WTC11 (cell line): Measurements from ENCODE around the gene SLC13A3. TPM values are rescaled to one million over a fixed set of nuclear protein-coding genes. Genes with fewer than 3 reads are reported as not detected.

Source experiments
- ATAC-seq: fragments of 200-7000 bp; cut with Tn5 transposase; 2 replicates; pipeline ENCODE4 v1.10.0; 2021; ENCODE audit warnings: mild to moderate bottlenecking, moderate library complexity
- CTCF ChIA-PET: fragments of 300-600 bp; sonication (Branson Sonifier 250); formaldehyde crosslinking; loops from one replicate; lab custom pipeline; 2021; ENCODE audit warnings: antibody characterized with exemption; lab: Charles Lee
- POLR2A ChIA-PET: fragments of 350-600 bp; sonication (Branson Sonifier 250); formaldehyde crosslinking; loops from one replicate; lab custom pipeline; 2021; ENCODE audit warnings: antibody characterized with exemption; lab: Charles Lee
- DNase-seq: peaks from one replicate; pipeline ENCODE4 v3.0.0; 2021; ENCODE audit warnings: low spot score
- H3K27ac Mint-ChIP-seq: 2 replicates; pipeline ENCODE4 v1.8.0; 2021; ENCODE audit warnings: mixed read lengths
- H3K27me3 Mint-ChIP-seq: 2 replicates; pipeline ENCODE4 v1.8.0; 2021; ENCODE audit warnings: low read depth, mild to moderate bottlenecking, moderate library complexity, mixed read lengths
- H3K36me3 Mint-ChIP-seq: 2 replicates; pipeline ENCODE4 v1.8.0; 2021; ENCODE audit warnings: mixed read lengths
- H3K4me1 Mint-ChIP-seq: 2 replicates; pipeline ENCODE4 v1.8.0; 2022; ENCODE audit warnings: mixed read lengths
- H3K4me3 Mint-ChIP-seq: 2 replicates; pipeline ENCODE4 v1.8.0; 2021; ENCODE audit warnings: mild to moderate bottlenecking, moderate library complexity, mixed read lengths
- H3K9me3 Mint-ChIP-seq: 2 replicates; pipeline ENCODE4 v1.8.0; 2021; ENCODE audit warnings: mixed read lengths
- ATF2 ChIP-seq: sonication (generic); formaldehyde crosslinking; IDR thresholded peaks from 2 replicates; pipeline ENCODE4 v1.8.1; 2022; ENCODE audit warnings: low read depth, missing genetic modification reagents, borderline replicate concordance
- CTCF ChIP-seq: fragments of 200-600 bp; IDR thresholded peaks from 2 replicates; pipeline ENCODE4 v1.8.0; 2022; ENCODE audit warnings: antibody characterized with exemption
- EMX1 ChIP-seq: fragments of 250-450 bp; sonication (Bioruptor Pico); IDR thresholded peaks from 2 replicates; pipeline ENCODE4 v1.8.0; 2021; ENCODE audit warnings: mild to moderate bottlenecking
- ERG ChIP-seq: fragments of 250-450 bp; sonication (Bioruptor Pico); IDR thresholded peaks from 2 replicates; pipeline ENCODE4 v1.8.0; 2021; ENCODE audit warnings: mild to moderate bottlenecking
- MYBL2 ChIP-seq: sonication (generic); formaldehyde crosslinking; IDR thresholded peaks from 2 replicates; pipeline ENCODE4 v1.8.1; 2023; ENCODE audit warnings: mild to moderate bottlenecking, moderate library complexity, missing genetic modification reagents
- NFYB ChIP-seq: sonication (generic); formaldehyde crosslinking; conservative IDR thresholded peaks from 2 replicates; pipeline ENCODE4 v1.8.0; 2022; ENCODE audit warnings: low read depth, missing genetic modification reagents
- PREB ChIP-seq: sonication (generic); formaldehyde crosslinking; IDR thresholded peaks from 2 replicates; pipeline ENCODE4 v1.8.1; 2022; ENCODE audit warnings: mild to moderate bottlenecking, missing genetic modification reagents, moderate library complexity, borderline replicate concordance
- PRRX2 ChIP-seq: fragments of 250-450 bp; sonication (Bioruptor Pico); IDR thresholded peaks from 2 replicates; pipeline ENCODE4 v1.8.0; 2021; ENCODE audit warnings: mild to moderate bottlenecking
- TP53 ChIP-seq: sonication (generic); formaldehyde crosslinking; IDR thresholded peaks from 2 replicates; pipeline ENCODE4 v1.8.1; 2023; ENCODE audit warnings: mild to moderate bottlenecking, missing genetic modification reagents
- ZBTB43 ChIP-seq: sonication (generic); formaldehyde crosslinking; IDR thresholded peaks from 2 replicates; pipeline ENCODE4 v1.8.1; 2023; ENCODE audit warnings: mild to moderate bottlenecking, missing genetic modification reagents
- ZNF396 ChIP-seq: fragments of 250-450 bp; sonication (Bioruptor Pico); IDR thresholded peaks from 2 replicates; pipeline ENCODE4 v1.8.0; 2021; ENCODE audit warnings: mild to moderate bottlenecking, moderate library complexity, borderline replicate concordance
- ZNF512 ChIP-seq: sonication (generic); formaldehyde crosslinking; IDR thresholded peaks from 2 replicates; pipeline ENCODE4 v1.8.1; 2022; ENCODE audit warnings: missing genetic modification reagents, borderline replicate concordance
- total RNA-seq: library from RNA; stranded (reverse); gene quantifications from 3 replicates; pipeline ENCODE4 v1.2.3, GENCODE V29; 2021

The SLC13A3 gene
- total RNA-seq, 1 experiment from 2014 or later = 10.6 TPM

GRCh38 chr20:46557231-46557956 lies 93.9 kb downstream of the SLC13A3 start:
- ATAC-seq = no peak
- no peak for TF ChIP-seq ZNF512 (CRISPR knock-in tag)
- TF ChIP-seq EMX1 = no peak
- no peak for TF ChIP-seq NFYB (CRISPR knock-in tag)
- H3K27me3 Mint-ChIP-seq = no peaks in the 10 kb centered on the region; the same call in 1 of the 2 replicates
- peaks cover 47% of the 10 kb centered on the region for H3K4me1 Mint-ChIP-seq
- CTCF ChIA-PET = no interaction called here
- H3K9me3 Mint-ChIP-seq = no peaks in the 10 kb centered on the region
- H3K36me3 Mint-ChIP-seq = no peaks in the 10 kb centered on the region
- H3K27ac Mint-ChIP-seq = no peak overlapping the region
- POLR2A ChIA-PET = interaction anchor here (0.6 kb wide), 1 partner anchor 147 kb away, joined by 3 read pairs; no protein-coding TSS in a partner anchor
- no peak for DNase-seq
- no peak overlapping the region for H3K4me3 Mint-ChIP-seq

GRCh38 chr20:46555370-46555956 lies 95.8 kb downstream of the SLC13A3 start:
- Mint-ChIP-seq H3K27me3 (no peaks in the 10 kb centered on the region; the same call in 1 of the 2 replicates), H3K27ac (no peak overlapping the region), H3K9me3 (no peaks in the 10 kb centered on the region), H3K36me3 (no peaks in the 10 kb centered on the region), H3K4me1 (peaks cover 65% of the 10 kb centered on the region), H3K4me3 (no peak overlapping the region)
- no peak for DNase-seq
- CTCF ChIA-PET = interaction anchor here (0.9 to 1.2 kb wide), 4 partner anchors 14 to 94 kb away, joined by 3 to 8 read pairs (median 4); no protein-coding TSS in a partner anchor
- POLR2A ChIA-PET = interaction anchor here (0.7 kb wide), 1 partner anchor 125 kb away, joined by 4 read pairs; no protein-coding TSS in a partner anchor
- no peak for TF ChIP-seq ZNF512 (CRISPR knock-in tag)
- TF ChIP-seq PRRX2 (CRISPR knock-in tag) = no peak
- TF ChIP-seq ZBTB43 (CRISPR knock-in tag) = no peak
- TF ChIP-seq CTCF = no peak
- no peak for TF ChIP-seq ZNF396
- no peak for TF ChIP-seq PREB (CRISPR knock-in tag)
- TF ChIP-seq TP53 (CRISPR knock-in tag) = no peak
- TF ChIP-seq ERG = no peak
- no peak for TF ChIP-seq MYBL2 (CRISPR knock-in tag)
- no peak for TF ChIP-seq ATF2
- TF ChIP-seq, all 79 proteins: peak for 0
- no peak for ATAC-seq
